Endothelial cell of umbilical vein (primary cell): Measurements from ENCODE around the gene CDKL5. TPM values are rescaled to one million over a fixed set of nuclear protein-coding genes. Genes with fewer than 3 reads are reported as not detected.

ENCODE experiments used
- BruUV-seq: library from RNA; stranded (reverse); fragments of 400-500 nt; replicated peaks from 2 replicates; lab custom pipeline; 2021; lab: Mats Ljungman, UMichigan
- CTCF ChIA-PET: fragments of 300-600, 350-600 bp; sonication (Branson Sonifier 250); formaldehyde crosslinking; loops from one replicate; lab custom pipeline; 2021; ENCODE audit warnings: antibody characterized with exemption, inconsistent platforms; lab: Charles Lee
- POLR2A ChIA-PET: fragments of 300-600, 350-600 bp; sonication (Branson Sonifier 250); formaldehyde crosslinking; loops from one replicate; lab custom pipeline; 2021; ENCODE audit warnings: antibody characterized with exemption, inconsistent platforms; lab: Charles Lee
- DNase-seq: peaks from one replicate; pipeline ENCODE4 v3.0.0-alpha.2; 2011; ENCODE audit warnings: low read depth, low spot score
- FAIRE-seq: peaks from 2 replicates; lab custom pipeline; 2011; peaks lifted over from hg19 to GRCh38; lab: Jason Lieb, UNC
- H2AFZ ChIP-seq: 2 replicates; pipeline ENCODE4 v1.6.0; 2012; ENCODE audit warnings: low read depth, low read length, control low read depth, inconsistent platforms
- H3K27ac ChIP-seq: 2 replicates; pipeline ENCODE4 v1.5.1; 2011; ENCODE audit warnings: low read depth, mild to moderate bottlenecking, control low read depth, low read length, moderate library complexity; ENCODE audit not compliant: insufficient read depth
- H3K27me3 ChIP-seq, 2 experiments: 2 replicates each; pipeline versions ENCODE4 v1.6.0 to v1.6.1; 2011; ENCODE audit warnings: low read length in 2 of 2, mixed read lengths in 1 of 2; ENCODE audit not compliant: control insufficient read depth in 2 of 2, insufficient read depth in 2 of 2
- H3K36me3 ChIP-seq, 2 experiments: 2 replicates in 1 of 2; 3 replicates in 1 of 2; pipeline ENCODE4 v1.5.1; 2011; ENCODE audit warnings: low read length in 2 of 2, mild to moderate bottlenecking in 1 of 2, moderate library complexity in 1 of 2; ENCODE audit not compliant: control insufficient read depth in 2 of 2, insufficient read depth in 2 of 2; ENCODE audit errors: extremely low read depth in 1 of 2
- H3K4me1 ChIP-seq: 3 replicates; pipeline ENCODE4 v1.5.1; 2011; ENCODE audit warnings: mild to moderate bottlenecking, low read length; ENCODE audit not compliant: control insufficient read depth, insufficient read depth; ENCODE audit errors: extremely low read depth
- H3K4me2 ChIP-seq: 2 replicates; pipeline ENCODE4 v1.6.1; 2011; ENCODE audit warnings: low read length, control low read depth, mixed read lengths; ENCODE audit not compliant: insufficient read depth
- H3K4me3 ChIP-seq, 3 experiments: fragments of 200-600 bp in 1 of 3; sonication (generic), shearing (Covaris generic) in 1 of 3; replicated peaks in 1 of 3; 2 replicates each; pipeline ENCODE4 v1.5.1; 2011 to 2016; ENCODE audit warnings: control low read depth in 3 of 3, low read length in 3 of 3, mild to moderate bottlenecking in 2 of 3, inconsistent platforms in 1 of 3, low read depth in 1 of 3, moderate library complexity in 1 of 3; ENCODE audit not compliant: insufficient read depth in 1 of 3
- H3K79me2 ChIP-seq: 2 replicates; pipeline ENCODE4 v1.6.0; 2012; ENCODE audit warnings: low read length, inconsistent platforms; ENCODE audit not compliant: control insufficient read depth, insufficient read depth
- H3K9ac ChIP-seq: replicated peaks from 2 replicates; pipeline ENCODE3; 2011; ENCODE audit warnings: low read length, control low read depth; ENCODE audit not compliant: insufficient read depth; ENCODE audit errors: extremely low read depth
- H3K9me1 ChIP-seq: replicated peaks from 3 replicates; pipeline ENCODE4 v1.6.0; 2011; ENCODE audit warnings: mild to moderate bottlenecking, low read length; ENCODE audit not compliant: control insufficient read depth, insufficient read depth; ENCODE audit errors: extremely low read depth
- H3K9me3 ChIP-seq: replicated peaks from 2 replicates; pipeline ENCODE4 v1.5.1; 2012; ENCODE audit warnings: low read length, inconsistent platforms; ENCODE audit not compliant: control insufficient read depth, insufficient read depth
- H4K20me1 ChIP-seq: replicated peaks from 2 replicates; pipeline ENCODE3; 2011; ENCODE audit warnings: mild to moderate bottlenecking, low read length; ENCODE audit not compliant: control insufficient read depth, insufficient read depth; ENCODE audit errors: extremely low read depth
- JUN ChIP-seq: IDR thresholded peaks from 2 replicates; pipeline ENCODE4 v1.6.1; 2011; ENCODE audit warnings: borderline replicate concordance, low read depth; ENCODE audit not compliant: insufficient read length, insufficient read depth
- MYC ChIP-seq: IDR thresholded peaks from one replicate; pipeline ENCODE4 v1.6.1; 2011; ENCODE audit warnings: mild to moderate bottlenecking, low read depth, low read length
- POLR2A ChIP-seq: IDR thresholded peaks from 2 replicates; pipeline ENCODE4 v1.6.1; 2012; ENCODE audit warnings: low read depth, mild to moderate bottlenecking, control low read depth, low read length
- POLR2AphosphoS5 ChIP-seq: IDR thresholded peaks from 2 replicates; pipeline ENCODE4 v1.6.1; 2012; ENCODE audit warnings: low read depth, mild to moderate bottlenecking, control low read depth, low read length, moderate library complexity; ENCODE audit not compliant: insufficient read depth
- dilution Hi-C: fragments of 300-500 bp; cut with MboI; formaldehyde crosslinking; loops from one replicate; pipeline ENCODE4 v1.15.0; 2019; ENCODE audit warnings: low sequenced_read_pairs; ENCODE audit not compliant: extremely low pct_ligation_motif_present
- intact Hi-C: fragments of 100-400 bp; cut with micrococcal nuclease; formaldehyde crosslinking; loops from one replicate; pipeline ENCODE4 v1.10.0; 2022
- polyA plus RNA-seq, 4 experiments: library from polyadenylated mRNA; depleted of rRNA in 3 of 4; stranded (reverse) in 3 of 4; unstranded in 1 of 4; fragments of >200 nt; gene quantifications; 2 replicates each; pipeline versions ENCODE4 v1.2.1 to v1.2.3, GENCODE V29; 2011 to 2012; ENCODE audit warnings: missing spikeins in 1 of 4
- total RNA-seq: library from RNA; stranded (reverse); gene quantifications from 2 replicates; pipeline ENCODE4 v1.2.3, GENCODE V29; 2021
- TF ChIP-seq, protein P1 (sequence below), 2 donors: IDR thresholded peaks; 1 replicate in 1 of 2; 2 replicates in 1 of 2; pipeline ENCODE4 v1.5.1; 2011; ENCODE audit warnings: low read length in 2 of 2, mild to moderate bottlenecking in 2 of 2, moderate library complexity in 2 of 2, control low read depth in 1 of 2, inconsistent platforms in 1 of 2, low read depth in 1 of 2; ENCODE audit not compliant: insufficient read depth in 1 of 2; ENCODE audit errors: extremely low read depth in 1 of 2

Gene CDKL5
- total and polyA plus RNA-seq, 2 donors (not counting 3 experiments of a cell fraction or from before 2014, with no cell fraction given) = 1.5 to 4.3 TPM

DNA sequence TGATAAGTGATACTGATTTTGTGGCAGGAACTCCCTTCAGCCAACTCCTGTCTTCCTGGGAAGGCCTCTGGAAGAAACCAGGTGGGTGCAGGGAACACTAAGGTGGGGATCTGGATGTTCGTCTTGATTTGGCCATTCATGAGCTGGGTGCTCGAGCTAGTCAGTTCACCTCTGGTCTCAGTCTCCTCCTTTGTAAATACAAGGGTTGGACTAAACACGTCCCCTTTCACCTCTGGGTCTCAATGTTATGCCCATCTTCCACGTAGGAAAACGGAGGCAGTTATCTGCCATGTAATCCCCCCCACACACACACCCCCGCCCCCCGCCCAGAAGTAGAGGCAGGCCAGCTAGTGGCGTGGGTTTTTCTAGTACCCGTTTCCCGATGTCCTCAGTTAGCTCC is 250.6 kb downstream of the CDKL5 start:
- Histone ChIP-seq H3K79me2 (no peaks in the 10 kb centered on the region), H2AFZ (no peak overlapping the region), H3K4me2 (no peak overlapping the region), H3K9me3 (no peaks in the 10 kb centered on the region), H4K20me1 (no peaks in the 10 kb centered on the region), H3K9me1 (no peaks in the 10 kb centered on the region), H3K4me1 (no peaks in the 10 kb centered on the region), H3K27ac (no peak overlapping the region), H3K9ac (no peak overlapping the region), H3K4me3 (no peak overlapping the region), H3K27me3 (no peaks in the 10 kb centered on the region), H3K36me3 (no peaks in the 10 kb centered on the region)
- intact Hi-C loops (loop anchor here (5.0 to 10.0 kb wide), 3 partner anchors 211 to 659 kb away; partner anchors contain the start of gene PHKA2), dilution Hi-C loops (no loop called here)
- no TSS peak for BruUV-seq
- TF ChIP-seq MYC (no peak), JUN (no peak), POLR2A (no peak), POLR2AphosphoS5 (no peak)
- no peak for DNase-seq
- CTCF ChIA-PET = interaction anchor here (2.6 kb wide), 1 partner anchor 11 kb away, joined by 13 read pairs; no protein-coding TSS in a partner anchor
- POLR2A ChIA-PET = no interaction called here
- FAIRE-seq = no peak

- Histone ChIP-seq H3K79me2 (no peaks in the 10 kb centered on the region), H4K20me1 (no peaks in the 10 kb centered on the region), H3K4me1 (no peaks in the 10 kb centered on the region), H3K4me3 (no peak overlapping the region), H3K9me3 (no peaks in the 10 kb centered on the region), H3K9ac (no peak overlapping the region), H2AFZ (no peak overlapping the region), H3K27me3 (no peaks in the 10 kb centered on the region), H3K27ac (no peak overlapping the region), H3K4me2 (no peak overlapping the region), H3K36me3 (no peaks in the 10 kb centered on the region), H3K9me1 (no peaks in the 10 kb centered on the region)
- intact Hi-C loops = loop anchor here (5.0 to 10.0 kb wide), 3 partner anchors 211 to 658 kb away; partner anchors contain the start of gene PHKA2
- BruUV-seq = no TSS peak
- ChIA-PET POLR2A (no interaction called here), CTCF (interaction anchor here (0.9 to 2.6 kb wide), 2 partner anchors 11 to 252 kb away, joined by 3 to 13 read pairs; partner anchors contain the start of gene CDKL5)
- dilution Hi-C loops = no loop called here
- TF ChIP-seq, protein P1, sequence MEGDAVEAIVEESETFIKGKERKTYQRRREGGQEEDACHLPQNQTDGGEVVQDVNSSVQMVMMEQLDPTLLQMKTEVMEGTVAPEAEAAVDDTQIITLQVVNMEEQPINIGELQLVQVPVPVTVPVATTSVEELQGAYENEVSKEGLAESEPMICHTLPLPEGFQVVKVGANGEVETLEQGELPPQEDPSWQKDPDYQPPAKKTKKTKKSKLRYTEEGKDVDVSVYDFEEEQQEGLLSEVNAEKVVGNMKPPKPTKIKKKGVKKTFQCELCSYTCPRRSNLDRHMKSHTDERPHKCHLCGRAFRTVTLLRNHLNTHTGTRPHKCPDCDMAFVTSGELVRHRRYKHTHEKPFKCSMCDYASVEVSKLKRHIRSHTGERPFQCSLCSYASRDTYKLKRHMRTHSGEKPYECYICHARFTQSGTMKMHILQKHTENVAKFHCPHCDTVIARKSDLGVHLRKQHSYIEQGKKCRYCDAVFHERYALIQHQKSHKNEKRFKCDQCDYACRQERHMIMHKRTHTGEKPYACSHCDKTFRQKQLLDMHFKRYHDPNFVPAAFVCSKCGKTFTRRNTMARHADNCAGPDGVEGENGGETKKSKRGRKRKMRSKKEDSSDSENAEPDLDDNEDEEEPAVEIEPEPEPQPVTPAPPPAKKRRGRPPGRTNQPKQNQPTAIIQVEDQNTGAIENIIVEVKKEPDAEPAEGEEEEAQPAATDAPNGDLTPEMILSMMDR (IDR thresholded peaks at IDR 0.05; ENCODE audit: extremely low read depth in 1 of 2, insufficient read depth in 1 of 2, low read depth in 1 of 2, low read length in 2 of 2) = peak in 1 of 2 donors; percentile 24
- TF ChIP-seq POLR2A = no peak
- DNase-seq (no peak), FAIRE-seq (no peak)
These were observed 251.1 kb downstream of the CDKL5 start for GRCh38 chrX:18676470-18676869.
